NCI-H2196 (cell line): ENCODE results near the gene ITGBL1.

Experiments
- DNase-seq: peaks from one replicate; lab custom pipeline; 2025; ENCODE audit not compliant: unreplicated experiment; lab: John Stamatoyannopoulos, UW

Gene ITGBL1

GRCh38 chr13:101730420-101731000 is 278.0 kb downstream of the ITGBL1 start:
- no peak for DNase-seq

- DNase-seq: no peak
These were observed 284.1 kb downstream of the ITGBL1 start for GRCh38 chr13:101736566-101736965.

GRCh38 chr13:101738336-101738735 is 285.9 kb downstream of the ITGBL1 start:
- no peak for DNase-seq

GRCh38 chr13:101739382-101740178 is 287.1 kb downstream of the ITGBL1 start:
- no peak for DNase-seq

GRCh38 chr13:101746513-101746912 is 294.0 kb downstream of the ITGBL1 start:
- no peak for DNase-seq

GRCh38 chr13:101747039-101747438 is 294.6 kb downstream of the ITGBL1 start:
- DNase-seq: no peak

GRCh38 chr13:101749584-101749983 is 297.1 kb downstream of the ITGBL1 start:
- DNase-seq: no peak

GRCh38 chr13:101751488-101751887 is 299.0 kb downstream of the ITGBL1 start:
- peak; percentile 6 for DNase-seq

GRCh38 chr13:101752432-101752831 is 300.0 kb downstream of the ITGBL1 start:
- no peak for DNase-seq

GRCh38 chr13:101755228-101755887 is 302.9 kb downstream of the ITGBL1 start:
- no peak for DNase-seq

- peak; percentile 7 for DNase-seq
These were observed 305.1 kb downstream of the ITGBL1 start for GRCh38 chr13:101757446-101758039.

- no peak for DNase-seq
These were observed 310.7 kb downstream of the ITGBL1 start for GRCh38 chr13:101763191-101763590.
